WTC11 (cell line): ENCODE data around the gene COL5A1. TPM values are rescaled to one million over a fixed set of nuclear protein-coding genes. Genes with fewer than 3 reads are reported as not detected.

Source experiments
- ATAC-seq: fragments of 200-7000 bp; cut with Tn5 transposase; 2 replicates; pipeline ENCODE4 v1.10.0; 2021; ENCODE audit warnings: mild to moderate bottlenecking, moderate library complexity
- CTCF ChIA-PET: fragments of 300-600 bp; sonication (Branson Sonifier 250); formaldehyde crosslinking; loops from one replicate; lab custom pipeline; 2021; ENCODE audit warnings: antibody characterized with exemption; lab: Charles Lee
- POLR2A ChIA-PET: fragments of 350-600 bp; sonication (Branson Sonifier 250); formaldehyde crosslinking; loops from one replicate; lab custom pipeline; 2021; ENCODE audit warnings: antibody characterized with exemption; lab: Charles Lee
- DNase-seq: peaks from one replicate; pipeline ENCODE4 v3.0.0; 2021; ENCODE audit warnings: low spot score
- H3K27ac Mint-ChIP-seq: 2 replicates; pipeline ENCODE4 v1.8.0; 2021; ENCODE audit warnings: mixed read lengths
- H3K27me3 Mint-ChIP-seq: 2 replicates; pipeline ENCODE4 v1.8.0; 2021; ENCODE audit warnings: low read depth, mild to moderate bottlenecking, moderate library complexity, mixed read lengths
- H3K36me3 Mint-ChIP-seq: 2 replicates; pipeline ENCODE4 v1.8.0; 2021; ENCODE audit warnings: mixed read lengths
- H3K4me1 Mint-ChIP-seq: 2 replicates; pipeline ENCODE4 v1.8.0; 2022; ENCODE audit warnings: mixed read lengths
- H3K4me3 Mint-ChIP-seq: 2 replicates; pipeline ENCODE4 v1.8.0; 2021; ENCODE audit warnings: mild to moderate bottlenecking, moderate library complexity, mixed read lengths
- H3K9me3 Mint-ChIP-seq: 2 replicates; pipeline ENCODE4 v1.8.0; 2021; ENCODE audit warnings: mixed read lengths
- ATF1 ChIP-seq: sonication (generic); formaldehyde crosslinking; IDR thresholded peaks from 2 replicates; pipeline ENCODE4 v1.8.1; 2023; ENCODE audit warnings: mild to moderate bottlenecking, moderate library complexity, missing genetic modification reagents
- ATF3 ChIP-seq: sonication (generic); formaldehyde crosslinking; conservative IDR thresholded peaks from 2 replicates; pipeline ENCODE4 v1.8.1; 2022; ENCODE audit warnings: mild to moderate bottlenecking, missing genetic modification reagents
- ATF6 ChIP-seq: sonication (generic); formaldehyde crosslinking; IDR thresholded peaks from 2 replicates; pipeline ENCODE4 v1.8.1; 2023; ENCODE audit warnings: mild to moderate bottlenecking, missing genetic modification reagents
- CDX4 ChIP-seq: fragments of 250-450 bp; sonication (Bioruptor Pico); IDR thresholded peaks from 2 replicates; pipeline ENCODE4 v1.9.0; 2021; ENCODE audit warnings: moderate library complexity, mild to moderate bottlenecking, inconsistent platforms, borderline replicate concordance
- E2F1 ChIP-seq: sonication (generic); formaldehyde crosslinking; IDR thresholded peaks from 2 replicates; pipeline ENCODE4 v1.8.0; 2022; ENCODE audit warnings: mild to moderate bottlenecking, missing genetic modification reagents
- ELF4 ChIP-seq: sonication (generic); formaldehyde crosslinking; IDR thresholded peaks from 2 replicates; pipeline ENCODE4 v1.8.1; 2022; ENCODE audit warnings: low read depth, mild to moderate bottlenecking, moderate library complexity, missing genetic modification reagents
- KAT7 ChIP-seq: sonication (generic); formaldehyde crosslinking; IDR thresholded peaks from 2 replicates; pipeline ENCODE4 v1.8.1; 2023; ENCODE audit warnings: missing genetic modification reagents, mild to moderate bottlenecking, borderline replicate concordance
- NFE2L1 ChIP-seq: sonication (generic); formaldehyde crosslinking; IDR thresholded peaks from 2 replicates; pipeline ENCODE4 v1.8.1; 2023; ENCODE audit warnings: missing genetic modification reagents
- NFYB ChIP-seq: sonication (generic); formaldehyde crosslinking; conservative IDR thresholded peaks from 2 replicates; pipeline ENCODE4 v1.8.0; 2022; ENCODE audit warnings: low read depth, missing genetic modification reagents
- NR1H2 ChIP-seq: sonication (generic); formaldehyde crosslinking; IDR thresholded peaks from 2 replicates; pipeline ENCODE4 v1.9.0; 2021; ENCODE audit warnings: mild to moderate bottlenecking, moderate library complexity, missing genetic modification reagents
- OVOL2 ChIP-seq: fragments of 250-450 bp; sonication (Bioruptor Pico); IDR thresholded peaks from 2 replicates; pipeline ENCODE4 v1.9.0; 2021; ENCODE audit warnings: mild to moderate bottlenecking, borderline replicate concordance
- RELA ChIP-seq: sonication (generic); formaldehyde crosslinking; IDR thresholded peaks from 2 replicates; pipeline ENCODE4 v1.8.1; 2022; ENCODE audit warnings: missing genetic modification reagents, mild to moderate bottlenecking, borderline replicate concordance
- RORB ChIP-seq: fragments of 250-450 bp; sonication (Bioruptor Pico); IDR thresholded peaks from 2 replicates; pipeline ENCODE4 v1.9.0; 2021; ENCODE audit warnings: mild to moderate bottlenecking
- SP1 ChIP-seq: sonication (generic); formaldehyde crosslinking; conservative IDR thresholded peaks from 2 replicates; pipeline ENCODE4 v1.8.1; 2022; ENCODE audit warnings: missing genetic modification reagents
- ZNF423 ChIP-seq: fragments of 250-450 bp; sonication (Bioruptor Pico); IDR thresholded peaks from 2 replicates; pipeline ENCODE4 v2.1.2; 2022; ENCODE audit warnings: mild to moderate bottlenecking, moderate library complexity
- total RNA-seq: library from RNA; stranded (reverse); gene quantifications from 3 replicates; pipeline ENCODE4 v1.2.3, GENCODE V29; 2021
- TF ChIP-seq, protein P1 (sequence below): sonication (generic); formaldehyde crosslinking; IDR thresholded peaks from 2 replicates; pipeline ENCODE4 v1.8.1; 2023; ENCODE audit warnings: mild to moderate bottlenecking, missing genetic modification reagents, moderate library complexity
- TF ChIP-seq, protein P2 (sequence below): fragments of 250-450 bp; sonication (Bioruptor Pico); IDR thresholded peaks from 2 replicates; pipeline ENCODE4 v1.9.0; 2021; ENCODE audit warnings: mild to moderate bottlenecking
- TF ChIP-seq, protein P3 (sequence below): sonication (generic); formaldehyde crosslinking; IDR thresholded peaks from 2 replicates; pipeline ENCODE4 v1.8.1; 2022; ENCODE audit warnings: mild to moderate bottlenecking, missing genetic modification reagents, moderate library complexity, borderline replicate concordance

Gene COL5A1
- total RNA-seq, 1 experiment from 2014 or later: 13.5 TPM

DNA sequence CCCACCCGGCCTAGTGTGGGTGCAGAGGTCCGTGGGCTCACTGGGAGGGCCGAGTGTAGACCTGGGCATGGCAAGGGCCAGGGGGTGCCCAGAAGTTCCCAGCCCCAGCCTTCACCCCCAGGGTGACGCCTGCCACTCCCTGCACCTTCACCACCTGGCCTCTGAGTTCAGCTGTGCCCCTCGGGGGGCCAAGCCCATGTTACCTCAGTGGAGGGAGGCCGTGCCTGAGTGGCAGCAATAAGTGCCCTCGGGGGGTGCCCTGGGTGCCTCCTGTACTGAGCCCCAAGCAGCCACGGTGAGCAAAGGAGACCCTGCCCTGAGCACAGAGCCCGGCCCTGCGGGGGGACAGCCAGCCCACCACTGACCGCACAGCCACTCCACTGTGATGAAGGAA lies 228.7 kb downstream of the COL5A1 start:
- ChIA-PET CTCF (no interaction called here), POLR2A (no interaction called here)
- Mint-ChIP-seq H3K4me1 (no peaks in the 10 kb centered on the region), H3K9me3 (no peaks in the 10 kb centered on the region)
- TF ChIP-seq ATF3 (CRISPR knock-in tag) (no peak), ELF4 (no peak), ZNF423 (CRISPR knock-in tag) (no peak), OVOL2 (CRISPR knock-in tag) (no peak), RORB (CRISPR knock-in tag) (no peak), NFYB (no peak), CDX4 (CRISPR knock-in tag) (no peak), NR1H2 (CRISPR knock-in tag) (no peak), ATF1 (no peak)
- TF ChIP-seq, protein P1, sequence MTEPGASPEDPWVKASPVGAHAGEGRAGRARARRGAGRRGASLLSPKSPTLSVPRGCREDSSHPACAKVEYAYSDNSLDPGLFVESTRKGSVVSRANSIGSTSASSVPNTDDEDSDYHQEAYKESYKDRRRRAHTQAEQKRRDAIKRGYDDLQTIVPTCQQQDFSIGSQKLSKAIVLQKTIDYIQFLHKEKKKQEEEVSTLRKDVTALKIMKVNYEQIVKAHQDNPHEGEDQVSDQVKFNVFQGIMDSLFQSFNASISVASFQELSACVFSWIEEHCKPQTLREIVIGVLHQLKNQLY (CRISPR knock-in tag): no peak
- TF ChIP-seq, all 79 proteins: peak for 0
- Mint-ChIP-seq H3K27ac (no peak overlapping the region), H3K36me3 (no peaks in the 10 kb centered on the region), H3K27me3 (no peaks in the 10 kb centered on the region), H3K4me3 (no peak overlapping the region)
- no peak for ATAC-seq
- DNase-seq: no peak

GRCh38 chr9:134870746-134871662 lies 229.4 kb downstream of the COL5A1 start:
- no peak for ATAC-seq
- TF ChIP-seq ATF6 (no peak), SP1 (CRISPR knock-in tag) (no peak), KAT7 (CRISPR knock-in tag) (no peak)
- TF ChIP-seq, protein P2, sequence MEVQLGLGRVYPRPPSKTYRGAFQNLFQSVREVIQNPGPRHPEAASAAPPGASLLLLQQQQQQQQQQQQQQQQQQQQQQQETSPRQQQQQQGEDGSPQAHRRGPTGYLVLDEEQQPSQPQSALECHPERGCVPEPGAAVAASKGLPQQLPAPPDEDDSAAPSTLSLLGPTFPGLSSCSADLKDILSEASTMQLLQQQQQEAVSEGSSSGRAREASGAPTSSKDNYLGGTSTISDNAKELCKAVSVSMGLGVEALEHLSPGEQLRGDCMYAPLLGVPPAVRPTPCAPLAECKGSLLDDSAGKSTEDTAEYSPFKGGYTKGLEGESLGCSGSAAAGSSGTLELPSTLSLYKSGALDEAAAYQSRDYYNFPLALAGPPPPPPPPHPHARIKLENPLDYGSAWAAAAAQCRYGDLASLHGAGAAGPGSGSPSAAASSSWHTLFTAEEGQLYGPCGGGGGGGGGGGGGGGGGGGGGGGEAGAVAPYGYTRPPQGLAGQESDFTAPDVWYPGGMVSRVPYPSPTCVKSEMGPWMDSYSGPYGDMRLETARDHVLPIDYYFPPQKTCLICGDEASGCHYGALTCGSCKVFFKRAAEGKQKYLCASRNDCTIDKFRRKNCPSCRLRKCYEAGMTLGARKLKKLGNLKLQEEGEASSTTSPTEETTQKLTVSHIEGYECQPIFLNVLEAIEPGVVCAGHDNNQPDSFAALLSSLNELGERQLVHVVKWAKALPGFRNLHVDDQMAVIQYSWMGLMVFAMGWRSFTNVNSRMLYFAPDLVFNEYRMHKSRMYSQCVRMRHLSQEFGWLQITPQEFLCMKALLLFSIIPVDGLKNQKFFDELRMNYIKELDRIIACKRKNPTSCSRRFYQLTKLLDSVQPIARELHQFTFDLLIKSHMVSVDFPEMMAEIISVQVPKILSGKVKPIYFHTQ: no peak
- Mint-ChIP-seq H3K27ac (no peak overlapping the region), H3K36me3 (no peaks in the 10 kb centered on the region), H3K9me3 (no peaks in the 10 kb centered on the region), H3K27me3 (no peaks in the 10 kb centered on the region), H3K4me1 (no peaks in the 10 kb centered on the region), H3K4me3 (no peak overlapping the region)
- DNase-seq: no peak
- ChIA-PET POLR2A (no interaction called here), CTCF (interaction anchor here (1.0 kb wide), 1 partner anchor 112 kb away, joined by 3 read pairs; no protein-coding TSS in a partner anchor)

- H3K4me1 Mint-ChIP-seq: no peaks in the 10 kb centered on the region
- H3K9me3 Mint-ChIP-seq: no peaks in the 10 kb centered on the region
- ChIA-PET POLR2A (no interaction called here), CTCF (interaction anchor here (0.6 to 1.0 kb wide), 2 partner anchors 111 to 216 kb away, joined by 3 read pairs; partner anchors contain the start of gene OLFM1)
- no peak overlapping the region for H3K4me3 Mint-ChIP-seq
- no peaks in the 10 kb centered on the region for H3K27me3 Mint-ChIP-seq
- peak overlapping the region; percentile 51; the same call in 1 of the 2 replicates for H3K27ac Mint-ChIP-seq
- no peaks in the 10 kb centered on the region for H3K36me3 Mint-ChIP-seq
- ATAC-seq: no peak
- TF ChIP-seq RELA (CRISPR knock-in tag) (no peak), NFE2L1 (CRISPR knock-in tag) (no peak), E2F1 (CRISPR knock-in tag) (no peak)
- TF ChIP-seq, protein P3, sequence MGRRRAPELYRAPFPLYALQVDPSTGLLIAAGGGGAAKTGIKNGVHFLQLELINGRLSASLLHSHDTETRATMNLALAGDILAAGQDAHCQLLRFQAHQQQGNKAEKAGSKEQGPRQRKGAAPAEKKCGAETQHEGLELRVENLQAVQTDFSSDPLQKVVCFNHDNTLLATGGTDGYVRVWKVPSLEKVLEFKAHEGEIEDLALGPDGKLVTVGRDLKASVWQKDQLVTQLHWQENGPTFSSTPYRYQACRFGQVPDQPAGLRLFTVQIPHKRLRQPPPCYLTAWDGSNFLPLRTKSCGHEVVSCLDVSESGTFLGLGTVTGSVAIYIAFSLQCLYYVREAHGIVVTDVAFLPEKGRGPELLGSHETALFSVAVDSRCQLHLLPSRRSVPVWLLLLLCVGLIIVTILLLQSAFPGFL: no peak
- TF ChIP-seq, all 79 proteins: peak for 0
- no peak for DNase-seq
Observed at GRCh38 chr9:134871697-134872340, 230.2 kb downstream of the COL5A1 start.
